HepG2 (cell line): ENCODE measurements around the gene TUBB4B. TPM values are rescaled to one million over a fixed set of nuclear protein-coding genes. Genes with fewer than 3 reads are reported as not detected.
A peak's percentile ranks its signal among the peaks of the same experiment; 100 is the strongest.

Experiments used
- ATAC-seq: fragments of 200-7000 bp; cut with Tn5 transposase; 3 replicates; pipeline ENCODE4 v1.9.1; 2020; ENCODE audit warnings: mild to moderate bottlenecking, moderate library complexity
- BruUV-seq: library from RNA; stranded (reverse); fragments of 400-500 nt; replicated peaks from 2 replicates; lab custom pipeline; 2021; lab: Mats Ljungman, UMichigan
- CTCF ChIA-PET: fragments of 300-600 bp; formaldehyde crosslinking; extraction: SDS; loops from one replicate; lab custom pipeline; 2021; ENCODE audit warnings: low total read pairs, inconsistent platforms, low intra/inter-chr PET ratio; lab: Yijun Ruan, JAX
- POLR2A ChIA-PET: fragments of 350-600 bp; sonication (Branson Sonifier 250); formaldehyde crosslinking; loops from one replicate; lab custom pipeline; 2020; ENCODE audit warnings: antibody characterized with exemption, inconsistent platforms; lab: Yijun Ruan, JAX
- DNase-seq: peaks from one replicate; pipeline ENCODE4 v3.0.0-alpha.2; 2015; ENCODE audit warnings: low spot score
- FAIRE-seq: peaks from 3 replicates; lab custom pipeline; 2011; peaks lifted over from hg19 to GRCh38; lab: Jason Lieb, UNC
- H2AFZ ChIP-seq: one replicate; pipeline ENCODE4 v1.6.1; 2011; ENCODE audit warnings: low read length, inconsistent platforms
- H3K27ac ChIP-seq: fragments of 300-600 bp; 3 replicates; pipeline ENCODE4 v1.8.0; 2011; ENCODE audit warnings: mixed run types, mild to moderate bottlenecking, mixed read lengths, low read length, inconsistent platforms; ENCODE audit not compliant: insufficient read depth; ENCODE audit errors: extremely low read length
- H3K27me3 ChIP-seq, 2 experiments: fragments of 200-600 bp in 1 of 2; 2 replicates in 1 of 2; 3 replicates in 1 of 2; pipeline versions ENCODE4 v1.6.0 to v1.8.0; 2011; ENCODE audit warnings: low read length in 2 of 2, mild to moderate bottlenecking in 2 of 2, moderate library complexity in 2 of 2, inconsistent platforms in 1 of 2; ENCODE audit not compliant: insufficient read depth in 2 of 2, control insufficient read depth in 1 of 2
- H3K36me3 ChIP-seq, 2 experiments: fragments of 200-600 bp in 1 of 2; replicated peaks in 1 of 2; 2 replicates in 1 of 2; 3 replicates in 1 of 2; pipeline versions ENCODE4 v1.5.1 to v1.8.0; 2011; ENCODE audit warnings: low read length in 2 of 2, inconsistent platforms in 1 of 2; ENCODE audit not compliant: insufficient read depth in 2 of 2, control insufficient read depth in 1 of 2
- H3K4me1 ChIP-seq: 2 replicates; pipeline ENCODE4 v1.5.1; 2012; ENCODE audit warnings: low read length, inconsistent platforms; ENCODE audit not compliant: insufficient read depth
- H3K4me2 ChIP-seq: 2 replicates; pipeline ENCODE4 v1.6.0; 2011; ENCODE audit warnings: low read depth, low read length, inconsistent platforms
- H3K4me3 ChIP-seq, 3 experiments: fragments of 200-600 bp in 1 of 3; sonication (generic), shearing (Covaris generic) in 1 of 3; replicated peaks in 1 of 3; 2 replicates each; pipeline ENCODE4 v1.5.1; 2011 to 2016; ENCODE audit warnings: low read length in 3 of 3, inconsistent platforms in 2 of 3, low read depth in 2 of 3, mild to moderate bottlenecking in 2 of 3, control low read depth in 1 of 3, mixed read lengths in 1 of 3; ENCODE audit not compliant: insufficient read depth in 1 of 3
- H3K79me2 ChIP-seq: one replicate; pipeline ENCODE4 v1.6.1; 2011; ENCODE audit warnings: low read length, inconsistent platforms; ENCODE audit not compliant: insufficient read depth
- H3K9ac ChIP-seq: 2 replicates; pipeline ENCODE4 v1.6.0; 2011; ENCODE audit warnings: mild to moderate bottlenecking, low read depth, low read length, inconsistent platforms; ENCODE audit not compliant: insufficient read depth
- H3K9me3 ChIP-seq: 2 replicates; pipeline ENCODE4 v1.5.1; 2012; ENCODE audit warnings: mild to moderate bottlenecking, low read length
- H4K20me1 ChIP-seq: 2 replicates; pipeline ENCODE4 v1.6.0; 2011; ENCODE audit warnings: inconsistent platforms, mild to moderate bottlenecking, low read length, moderate library complexity; ENCODE audit not compliant: insufficient read depth
- FOXP1 ChIP-seq, 2 experiments: fragments of 450-650 bp in 1 of 2; IDR thresholded peaks; 2 replicates each; pipeline ENCODE4 v1.6.1; 2017 to 2018; ENCODE audit warnings: antibody characterized with exemption in 1 of 2
- HNRNPL ChIP-seq: fragments of 200-400 bp; formaldehyde crosslinking; IDR thresholded peaks from 2 replicates; pipeline ENCODE4 v1.6.1; 2017; ENCODE audit warnings: mild to moderate bottlenecking, low read depth, low read length
- MED1 ChIP-seq: sonication (generic); formaldehyde crosslinking; IDR thresholded peaks from 2 replicates; pipeline ENCODE4 v1.4.0; 2020; ENCODE audit warnings: missing genetic modification reagents
- MTA1 ChIP-seq: sonication (generic); formaldehyde crosslinking; IDR thresholded peaks from 2 replicates; pipeline ENCODE4 v1.4.0; 2020; ENCODE audit warnings: missing genetic modification reagents, mild to moderate bottlenecking, borderline replicate concordance
- NBN ChIP-seq: fragments of 450-650 bp; conservative IDR thresholded peaks from 2 replicates; pipeline ENCODE4 v1.6.1; 2017
- SIX1 ChIP-seq: sonication (generic); formaldehyde crosslinking; IDR thresholded peaks from 2 replicates; pipeline ENCODE4 v1.4.0; 2020; ENCODE audit warnings: missing genetic modification reagents, borderline replicate concordance
- TAF15 ChIP-seq: fragments of 200-400 bp; formaldehyde crosslinking; IDR thresholded peaks from one replicate; pipeline ENCODE4 v1.6.1; 2018; ENCODE audit warnings: mild to moderate bottlenecking, low read depth, low read length; ENCODE audit not compliant: poor library complexity, severe bottlenecking
- THAP9 ChIP-seq: sonication (generic); formaldehyde crosslinking; IDR thresholded peaks from 2 replicates; pipeline ENCODE4; 2020; ENCODE audit warnings: missing genetic modification reagents, mild to moderate bottlenecking, borderline replicate concordance
- ZNF143 ChIP-seq: sonication (generic); formaldehyde crosslinking; IDR thresholded peaks from 2 replicates; pipeline ENCODE4 v1.4.0; 2020; ENCODE audit warnings: missing genetic modification reagents
- ZNF34 ChIP-seq: sonication (generic); formaldehyde crosslinking; IDR thresholded peaks from 2 replicates; pipeline ENCODE4 v1.4.0; 2020; ENCODE audit warnings: mild to moderate bottlenecking, missing genetic modification reagents, borderline replicate concordance
- ZNF451 ChIP-seq: sonication (generic); formaldehyde crosslinking; IDR thresholded peaks from 2 replicates; pipeline ENCODE4 v1.5.0; 2020; ENCODE audit warnings: mild to moderate bottlenecking, missing genetic modification reagents
- ZNF607 ChIP-seq: sonication (generic); formaldehyde crosslinking; IDR thresholded peaks from 2 replicates; pipeline ENCODE4 v1.5.1; 2020; ENCODE audit warnings: missing genetic modification reagents, mild to moderate bottlenecking, borderline replicate concordance
- ZNF770 ChIP-seq: sonication (generic); formaldehyde crosslinking; IDR thresholded peaks from 2 replicates; pipeline ENCODE4 v1.5.0; 2020; ENCODE audit warnings: mild to moderate bottlenecking, missing genetic modification reagents
- ZSCAN30 ChIP-seq: sonication (generic); formaldehyde crosslinking; IDR thresholded peaks from 2 replicates; pipeline ENCODE4 v1.5.0; 2020; ENCODE audit warnings: mild to moderate bottlenecking, missing genetic modification reagents
- WGBS: methylation state at CpG from one replicate; pipeline ENCODE4 v1.1.6; 2017; ENCODE audit warnings: low lambda C conversion rate; 5-methylcytosine and 5-hydroxymethylcytosine counted together
- in situ Hi-C: cut with HindIII; loops from 2 replicates; pipeline ENCODE4 v1.10.0; 2017; ENCODE audit warnings: low pct_unique_long_range_greater_than_20kb; ENCODE audit not compliant: extremely low pct_ligation_motif_present
- intact Hi-C: fragments of 100-400 bp; cut with micrococcal nuclease; formaldehyde crosslinking; loops from one replicate; pipeline ENCODE4 v1.10.0; 2022; ENCODE audit not compliant: unreplicated experiment
- polyA plus RNA-seq, 8 experiments: library from polyadenylated mRNA; depleted of rRNA in 3 of 8; stranded (reverse) in 7 of 8; unstranded in 1 of 8; fragments of >200 nt; fragmentation: Illumina TruSeq in 4 of 8; extraction: Trizol in 4 of 8; gene quantifications; 2 replicates each; pipeline versions ENCODE4 v1.2.1 to v1.2.3, GENCODE V29; 2011 to 2016; ENCODE audit warnings: low read depth in 4 of 8, missing spikeins in 1 of 8, mixed read lengths in 1 of 8; ENCODE audit not compliant: insufficient read depth in 1 of 8
- total RNA-seq, 5 experiments: library from RNA; depleted of rRNA; stranded (reverse); fragments of >200 nt; fragmentation: Illumina TruSeq; extraction: Trizol; gene quantifications; 2 replicates each; pipeline ENCODE4 v1.2.3, GENCODE V29; 2016; ENCODE audit warnings: low read depth in 1 of 5
- TF ChIP-seq, protein P1 (sequence below): IDR thresholded peaks from 2 replicates; pipeline ENCODE4 v1.6.1; 2016
- TF ChIP-seq, protein P2 (sequence below): sonication (generic); formaldehyde crosslinking; IDR thresholded peaks from 2 replicates; pipeline ENCODE4 v1.8.1; 2023; ENCODE audit warnings: mild to moderate bottlenecking, inconsistent platforms, moderate library complexity, missing genetic modification reagents, borderline replicate concordance

Gene TUBB4B
- total and polyA plus RNA-seq, 2 of the 13 experiments (the other 11 are each of a cell fraction or from before 2014, with no cell fraction given): 182 to 412 TPM

DNA sequence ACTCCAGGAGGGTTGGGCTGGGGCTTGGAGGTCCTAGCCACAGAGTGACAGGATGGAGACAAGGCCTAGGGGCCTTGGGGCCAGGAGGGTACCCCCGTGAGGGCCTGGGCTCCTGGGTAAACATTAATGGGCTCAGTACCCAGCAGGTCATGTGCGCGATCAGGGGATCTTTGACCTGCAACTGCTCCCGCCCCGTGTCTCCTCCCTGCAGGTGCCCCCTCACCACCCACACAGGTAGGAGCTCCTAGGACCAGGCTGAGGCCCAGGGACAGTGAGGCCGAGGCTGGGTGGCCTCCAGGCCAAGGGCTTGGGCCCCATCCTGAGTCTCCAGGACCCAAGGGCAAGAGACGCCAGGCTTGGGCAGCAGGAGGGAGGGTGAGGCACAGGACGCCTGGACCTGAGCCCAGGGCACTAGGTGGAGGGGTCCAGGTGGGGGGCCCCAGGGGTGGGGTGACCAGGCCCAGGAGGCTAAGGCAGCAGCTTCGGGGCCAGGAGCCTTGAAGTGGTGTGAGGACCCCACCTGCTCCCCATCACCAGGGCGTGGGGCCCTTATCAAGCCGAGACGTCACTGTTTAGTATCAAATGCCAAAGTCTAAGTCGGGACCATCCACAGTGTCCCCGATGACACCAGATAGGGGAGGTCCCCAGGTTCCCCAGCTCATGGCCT lies 10.2 kb upstream of the TUBB4B start, which contains the start of gene SLC34A3:
SLC34A3 (plus strand) TSS at position 197 of the 667 bp plus-strand sequence. CDS start 802 bp downstream, outside the sequence.
- H3K36me3 ChIP-seq: no peaks in the 10 kb centered on the region
- no peaks in the 10 kb centered on the region for H4K20me1 ChIP-seq
- WGBS: 43% methylated on average over 3 of the region's 14 CpGs
- H3K79me2 ChIP-seq: peaks cover 4% of the 10 kb centered on the region
- no TSS peak for BruUV-seq
- peak within 1 kb of the TSS; percentile 53 to 72 (median 62) for H3K4me3 ChIP-seq
- H2AFZ ChIP-seq: no peak within 1 kb of the TSS
- no peaks in the 10 kb centered on the region for H3K9me3 ChIP-seq
- peak within 1 kb of the TSS; percentile 96 for H3K4me2 ChIP-seq
- peak within 1 kb of the TSS; percentile 75 for H3K27ac ChIP-seq
- FAIRE-seq (no peak), ATAC-seq (no peak), DNase-seq (no peak)
- CTCF ChIA-PET: no interaction called here
- POLR2A ChIA-PET: interaction anchor here (1.0 to 2.7 kb wide), 5 partner anchors 10 to 80 kb away, joined by 3 to 16 read pairs (median 7); partner anchors contain the start of genes TPRN and TUBB4B
- intact Hi-C loops (no loop called here), in situ Hi-C loops (no loop called here)
- H3K9ac ChIP-seq: peak within 1 kb of the TSS; percentile 65
- H3K4me1 ChIP-seq: peaks cover 72% of the 10 kb centered on the region
- no peaks in the 10 kb centered on the region for H3K27me3 ChIP-seq
- TF ChIP-seq FOXP1 (IDR thresholded peaks at IDR 0.05) (no peak), FOXP1 (CRISPR knock-in tag; IDR thresholded peaks at IDR 0.05) (no peak), ZSCAN30 (no peak), MED1 (CRISPR knock-in tag) (no peak), SIX1 (CRISPR knock-in tag) (no peak), HNRNPL (no peak; the same call in 1 of the 2 replicates), TAF15 (no peak), MTA1 (CRISPR knock-in tag) (0 out of 2 replicates have a peak, but pooled peaks have one; percentile 22), ZNF451 (CRISPR knock-in tag) (no peak), NBN (no peak), THAP9 (CRISPR knock-in tag) (0 out of 2 replicates have a peak, but pooled peaks have one; percentile 58), ZNF770 (peak; percentile 74), ZNF607 (no peak), ZNF143 (no peak), ZNF34 (CRISPR knock-in tag) (0 out of 2 replicates have a peak, but pooled peaks have one; percentile 1)
- TF ChIP-seq, protein P1, sequence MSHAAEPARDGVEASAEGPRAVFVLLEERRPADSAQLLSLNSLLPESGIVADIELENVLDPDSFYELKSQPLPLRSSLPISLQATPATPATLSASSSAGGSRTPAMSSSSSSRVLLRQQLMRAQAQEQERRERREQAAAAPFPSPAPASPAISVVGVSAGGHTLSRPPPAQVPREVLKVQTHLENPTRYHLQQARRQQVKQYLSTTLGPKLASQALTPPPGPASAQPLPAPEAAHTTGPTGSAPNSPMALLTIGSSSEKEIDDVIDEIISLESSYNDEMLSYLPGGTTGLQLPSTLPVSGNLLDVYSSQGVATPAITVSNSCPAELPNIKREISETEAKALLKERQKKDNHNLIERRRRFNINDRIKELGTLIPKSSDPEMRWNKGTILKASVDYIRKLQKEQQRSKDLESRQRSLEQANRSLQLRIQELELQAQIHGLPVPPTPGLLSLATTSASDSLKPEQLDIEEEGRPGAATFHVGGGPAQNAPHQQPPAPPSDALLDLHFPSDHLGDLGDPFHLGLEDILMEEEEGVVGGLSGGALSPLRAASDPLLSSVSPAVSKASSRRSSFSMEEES: peak; percentile 39; the same call in 1 of the 2 replicates
- TF ChIP-seq, protein P2, sequence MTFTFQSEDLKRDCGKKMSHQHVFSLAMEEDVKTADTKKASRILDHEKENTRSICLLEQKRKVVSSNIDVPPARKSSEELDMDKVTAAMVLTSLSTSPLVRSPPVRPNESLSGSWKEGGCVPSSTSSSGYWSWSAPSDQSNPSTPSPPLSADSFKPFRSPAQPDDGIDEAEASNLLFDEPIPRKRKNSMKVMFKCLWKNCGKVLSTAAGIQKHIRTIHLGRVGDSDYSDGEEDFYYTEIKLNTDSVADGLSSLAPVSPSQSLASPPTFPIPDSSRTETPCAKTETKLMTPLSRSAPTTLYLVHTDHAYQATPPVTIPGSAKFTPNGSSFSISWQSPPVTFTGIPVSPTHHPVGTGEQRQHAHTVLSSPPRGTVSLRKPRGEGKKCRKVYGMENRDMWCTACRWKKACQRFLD (CRISPR knock-in tag): no peak
